Heart left ventricle (tissue), 13 donors: Measurements from ENCODE around the gene IL15RA.

Source experiments
- POLR2A ChIP-seq, 2 donors: fragments of 450-650 bp; IDR thresholded peaks; one replicate each; pipeline ENCODE4 v1.6.1; 2017; ENCODE audit warnings: antibody characterized with exemption in 2 of 2, mild to moderate bottlenecking in 2 of 2, moderate library complexity in 2 of 2
- TF ChIP-seq, protein P1 (sequence below), 12 donors: fragments of 200-600 bp; sonication (generic) in 4 of 12; IDR thresholded peaks; one replicate each; pipeline versions ENCODE4 v1.5.0 to v1.8.0; 2018 to 2022; ENCODE audit warnings: antibody characterized with exemption in 12 of 12, mild to moderate bottlenecking in 5 of 12
- donor health status: ischemic (EF 13 %, LVEDD 7.1; RV severe dilation, severe dysfunction).
- donor health status: DM: no; HTN: yes; CAD: no.
- donor health status: DM: no; HTN: no; CAD: no.
- donor health status: ischemic (EF 25% LVEDD 6.9; RV normal size, moderate dysfunction).
- donor health status: ischemic (EF 25% LVEDD 5.7; RV mildly dilated, moderate dysfunction).
- donor health status: ischemic (EF 35%, LVEDD 5.7; RV mildly dilated, moderate dysfunction).
- donor health status: nonischemic (EF 11% LVEDD 7.7; RV severe dilation, severe dysfunction).
- donor health status: DM: yes; HTN: yes; CAD: no.
- donor health status: PGD.
- donor health status: ischemic (EF 29% LVEDD 5.4; RV normal size, mild dysfunction).
- donor health status: nonischemic (EF 23%, LVEDD 6.1; RV moderate dilation, normal function).

DNA sequence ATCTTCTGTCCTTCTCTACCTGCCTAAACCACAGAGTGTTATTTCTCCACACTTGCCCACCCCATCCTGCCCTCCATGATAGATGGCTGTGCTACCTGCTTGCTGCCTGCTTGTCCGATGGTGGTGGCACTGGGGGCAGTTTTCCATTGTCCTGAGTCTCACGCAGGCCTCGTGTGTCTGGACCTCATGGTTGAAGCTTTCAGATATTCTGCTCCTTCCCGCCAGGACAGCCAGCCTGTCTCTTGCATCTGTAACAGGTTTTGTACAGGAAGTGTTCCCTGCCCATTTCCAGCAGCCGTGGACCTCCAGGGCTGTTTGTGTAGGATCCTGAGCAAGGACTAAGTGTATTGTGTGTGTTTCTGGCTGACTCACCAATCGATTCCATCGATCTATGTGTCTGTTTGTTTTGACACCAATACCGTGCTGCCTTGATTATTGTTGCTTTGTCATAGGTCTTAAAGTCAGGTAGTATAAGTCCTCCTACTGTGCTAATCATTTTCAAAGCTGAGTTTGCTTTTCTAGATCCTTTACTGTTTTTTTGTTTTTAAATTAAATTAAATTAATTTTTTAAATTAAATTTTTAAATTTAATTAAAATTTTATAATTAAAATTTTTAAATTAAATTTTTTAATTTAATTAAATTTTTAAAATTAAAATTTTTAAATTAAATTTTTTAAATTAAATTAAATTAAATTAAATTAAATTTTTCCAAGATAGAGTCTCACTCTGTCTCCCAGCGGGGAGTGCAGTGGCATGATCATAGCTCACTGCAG lies 8.5 kb downstream of the IL15RA start:
- TF ChIP-seq, protein P1, sequence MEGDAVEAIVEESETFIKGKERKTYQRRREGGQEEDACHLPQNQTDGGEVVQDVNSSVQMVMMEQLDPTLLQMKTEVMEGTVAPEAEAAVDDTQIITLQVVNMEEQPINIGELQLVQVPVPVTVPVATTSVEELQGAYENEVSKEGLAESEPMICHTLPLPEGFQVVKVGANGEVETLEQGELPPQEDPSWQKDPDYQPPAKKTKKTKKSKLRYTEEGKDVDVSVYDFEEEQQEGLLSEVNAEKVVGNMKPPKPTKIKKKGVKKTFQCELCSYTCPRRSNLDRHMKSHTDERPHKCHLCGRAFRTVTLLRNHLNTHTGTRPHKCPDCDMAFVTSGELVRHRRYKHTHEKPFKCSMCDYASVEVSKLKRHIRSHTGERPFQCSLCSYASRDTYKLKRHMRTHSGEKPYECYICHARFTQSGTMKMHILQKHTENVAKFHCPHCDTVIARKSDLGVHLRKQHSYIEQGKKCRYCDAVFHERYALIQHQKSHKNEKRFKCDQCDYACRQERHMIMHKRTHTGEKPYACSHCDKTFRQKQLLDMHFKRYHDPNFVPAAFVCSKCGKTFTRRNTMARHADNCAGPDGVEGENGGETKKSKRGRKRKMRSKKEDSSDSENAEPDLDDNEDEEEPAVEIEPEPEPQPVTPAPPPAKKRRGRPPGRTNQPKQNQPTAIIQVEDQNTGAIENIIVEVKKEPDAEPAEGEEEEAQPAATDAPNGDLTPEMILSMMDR (IDR thresholded peaks at IDR 0.05), result no peak
- no peak for TF ChIP-seq POLR2A (IDR thresholded peaks at IDR 0.05)
